HS-5 (cell line): ENCODE measurements around the gene GGT5.
"Not testable (repeated sequence)": the region's sequence is repeated elsewhere in the genome, so short reads cannot be mapped to it uniquely, and the experiment has no call there.

Experiments
- DNase-seq: peaks from one replicate; pipeline ENCODE4 v3.0.0-alpha.2; 2012; ENCODE audit warnings: low read depth

The GGT5 gene

DNA sequence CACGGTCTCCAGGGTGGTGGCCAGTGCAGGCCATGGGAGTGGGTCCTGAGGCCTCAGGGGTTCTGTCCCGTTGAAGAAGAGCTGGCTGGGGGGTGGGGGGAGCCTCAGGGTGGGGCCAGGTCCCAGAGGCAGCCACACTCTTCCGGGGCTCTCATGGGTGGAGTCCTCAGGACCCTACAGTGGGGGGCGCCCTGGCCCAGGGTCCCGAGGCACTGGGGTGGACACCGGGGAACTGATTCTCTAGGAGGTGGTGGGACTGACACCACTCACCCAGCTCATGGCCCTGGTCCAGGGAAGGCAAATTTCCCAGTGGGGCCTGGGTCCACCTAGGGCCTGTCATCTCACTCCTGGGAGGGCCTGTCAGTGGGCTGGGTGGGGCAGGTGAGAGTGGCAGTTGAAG lies 12.8 kb downstream of the GGT5 start:
- DNase-seq, result no peak

DNA sequence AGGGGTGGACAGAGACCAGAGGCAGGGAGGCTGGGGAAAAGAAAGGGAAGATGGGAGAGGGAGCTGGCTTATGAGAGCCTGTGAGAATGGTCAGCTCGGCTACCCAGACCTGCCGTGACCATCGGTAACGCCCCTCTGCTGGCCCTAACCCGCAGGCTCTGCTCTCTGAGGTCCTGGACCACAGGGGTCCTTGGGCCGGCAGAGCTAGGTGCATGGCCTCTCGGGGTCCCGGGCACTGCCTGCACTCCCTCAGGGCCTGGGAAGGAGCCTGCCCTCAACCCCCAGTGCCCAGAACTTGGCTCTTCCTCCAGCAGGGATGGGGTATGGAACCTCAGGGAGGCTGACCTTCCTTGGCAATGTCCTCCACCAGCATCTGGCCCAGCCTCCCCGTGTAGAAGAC lies 13.2 kb downstream of the GGT5 start:
- no peak for DNase-seq

- no peak for DNase-seq
Measured at GRCh38 chr22:24230911-24231656, 13.8 kb downstream of the GGT5 start.

GRCh38 chr22:24225951-24226350 lies 18.9 kb downstream of the GGT5 start:
- DNase-seq, result no peak

- no peak for DNase-seq
Measured at GRCh38 chr22:24225044-24225601, 19.8 kb downstream of the GGT5 start.

DNA sequence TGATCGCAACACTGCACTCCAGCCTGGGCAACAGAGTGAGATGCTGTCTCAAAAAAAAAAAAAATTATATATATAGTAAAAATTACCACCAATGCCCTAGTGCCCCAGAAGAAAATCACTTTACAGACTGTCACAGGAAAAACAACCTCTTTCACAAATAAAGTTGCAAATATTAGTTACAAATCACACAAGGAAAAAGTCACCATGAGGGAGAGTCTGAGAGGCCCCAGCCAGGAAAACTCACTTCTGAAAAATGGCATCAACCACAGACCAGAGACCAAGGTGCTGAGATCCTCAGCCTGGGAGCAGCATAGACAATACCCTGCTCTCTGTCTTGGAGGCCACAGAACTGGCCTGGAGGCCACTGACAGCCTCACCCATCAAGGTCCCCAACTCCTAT lies 20.4 kb downstream of the GGT5 start:
- DNase-seq, result no peak

GRCh38 chr22:24219750-24220149 lies 25.1 kb downstream of the GGT5 start:
- no peak for DNase-seq

DNA sequence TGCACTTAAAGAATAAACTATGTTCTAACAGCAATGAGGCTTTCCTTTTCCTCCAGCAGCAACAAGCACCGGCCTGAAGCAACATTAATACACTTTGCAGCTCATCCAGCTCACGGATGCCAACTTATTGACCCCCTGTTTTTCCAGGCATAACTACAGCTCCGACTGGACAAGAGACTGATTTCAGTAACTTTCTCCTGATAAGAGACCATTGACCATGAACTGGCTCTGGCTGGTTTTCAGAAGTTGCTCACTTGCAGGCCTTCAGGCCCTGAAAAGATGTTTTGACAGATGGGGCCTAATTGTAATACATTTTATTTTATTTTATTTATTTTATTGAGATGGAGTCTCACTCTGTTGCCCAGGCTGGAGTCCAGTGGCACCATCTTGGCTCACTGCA lies 27.5 kb downstream of the GGT5 start:
- no peak for DNase-seq

- DNase-seq, result no peak
Measured at GRCh38 chr22:24216541-24217209, 28.2 kb downstream of the GGT5 start.

GRCh38 chr22:24214467-24215285 lies 30.2 kb downstream of the GGT5 start:
- no peak for DNase-seq

- DNase-seq, result not testable (repeated sequence)
Measured at GRCh38 chr22:24213111-24213510, 31.8 kb downstream of the GGT5 start.

- DNase-seq, result not testable (repeated sequence)
Measured at GRCh38 chr22:24211716-24212115, 33.2 kb downstream of the GGT5 start.

GRCh38 chr22:24210409-24210808 lies 34.5 kb downstream of the GGT5 start:
- not testable (repeated sequence) for DNase-seq

DNA sequence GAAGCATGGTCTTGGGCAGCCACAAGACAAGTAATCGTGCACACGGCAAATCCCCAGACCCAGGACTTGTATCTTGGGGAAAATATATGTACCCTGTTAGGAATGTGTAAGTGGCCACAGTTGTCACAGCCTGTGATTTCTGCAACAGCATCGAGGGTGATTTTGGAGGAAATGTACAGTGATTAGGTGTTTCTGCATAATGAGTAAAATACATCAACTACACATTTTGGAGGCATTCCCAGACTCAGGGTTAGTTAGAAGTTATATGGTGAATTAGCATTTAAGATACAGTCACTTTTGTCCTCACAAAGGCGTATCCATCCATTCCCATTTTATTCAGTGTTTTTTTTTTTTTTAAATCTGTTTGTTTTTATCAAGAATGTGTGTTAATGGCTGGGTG lies 35.2 kb downstream of the GGT5 start:
- no peak for DNase-seq

DNA sequence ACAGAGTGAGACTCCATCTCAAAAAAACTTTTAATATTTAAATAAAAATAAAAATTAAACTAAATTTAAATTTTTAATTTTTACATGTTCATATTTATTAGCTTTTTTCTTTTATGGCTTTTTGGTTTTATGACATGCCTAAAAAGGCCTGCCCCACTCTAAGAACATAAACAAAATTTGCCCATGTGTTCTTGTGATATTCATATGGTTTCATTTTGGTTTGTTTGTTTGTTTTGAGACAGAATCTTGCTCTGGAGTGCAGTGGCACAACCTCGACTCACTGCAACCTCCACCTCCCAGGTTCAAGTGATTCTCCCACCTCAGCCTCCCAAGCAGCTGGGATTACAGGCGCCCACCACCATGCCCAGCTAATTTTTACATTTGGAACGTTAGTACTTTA lies 35.9 kb downstream of the GGT5 start:
- DNase-seq, result no peak

GRCh38 chr22:24208012-24208749 lies 36.7 kb downstream of the GGT5 start:
- peak; percentile 97 for DNase-seq

DNA sequence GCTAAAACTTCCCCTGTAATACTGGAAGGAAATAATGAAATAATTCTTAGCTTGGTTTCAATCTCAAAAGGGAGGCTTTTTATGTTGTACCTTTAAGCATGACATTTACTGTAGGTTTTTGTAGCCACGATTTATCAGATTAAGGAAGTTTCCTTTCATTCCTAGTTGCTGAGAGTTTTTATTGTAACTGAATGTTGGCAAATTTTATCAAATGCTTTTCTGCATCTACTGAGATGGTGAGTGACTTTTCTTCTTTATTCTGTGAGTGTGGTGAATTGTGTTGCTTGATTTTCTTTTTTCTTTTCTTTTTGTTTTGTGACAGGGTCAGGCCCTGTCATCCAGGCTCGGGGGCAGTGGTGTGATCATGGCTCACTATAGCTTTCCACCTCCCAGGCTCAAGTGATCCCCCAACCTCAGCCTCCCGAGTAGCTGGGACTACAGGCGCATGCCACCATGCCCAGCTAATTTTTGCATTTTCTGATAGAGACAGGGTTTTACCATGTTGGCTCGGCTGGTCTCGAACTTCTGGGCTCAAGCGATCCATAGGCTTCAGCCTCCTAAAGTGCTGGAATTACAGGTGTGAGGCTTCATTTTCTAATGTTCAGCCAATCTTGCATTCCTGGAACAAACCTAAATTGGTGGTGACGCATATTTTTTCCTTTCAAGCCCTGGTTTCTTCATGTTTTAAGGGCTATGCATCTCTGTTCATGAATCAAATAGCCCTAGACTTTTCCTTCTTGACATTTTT lies 37.4 kb downstream of the GGT5 start:
- DNase-seq, result no peak

DNA sequence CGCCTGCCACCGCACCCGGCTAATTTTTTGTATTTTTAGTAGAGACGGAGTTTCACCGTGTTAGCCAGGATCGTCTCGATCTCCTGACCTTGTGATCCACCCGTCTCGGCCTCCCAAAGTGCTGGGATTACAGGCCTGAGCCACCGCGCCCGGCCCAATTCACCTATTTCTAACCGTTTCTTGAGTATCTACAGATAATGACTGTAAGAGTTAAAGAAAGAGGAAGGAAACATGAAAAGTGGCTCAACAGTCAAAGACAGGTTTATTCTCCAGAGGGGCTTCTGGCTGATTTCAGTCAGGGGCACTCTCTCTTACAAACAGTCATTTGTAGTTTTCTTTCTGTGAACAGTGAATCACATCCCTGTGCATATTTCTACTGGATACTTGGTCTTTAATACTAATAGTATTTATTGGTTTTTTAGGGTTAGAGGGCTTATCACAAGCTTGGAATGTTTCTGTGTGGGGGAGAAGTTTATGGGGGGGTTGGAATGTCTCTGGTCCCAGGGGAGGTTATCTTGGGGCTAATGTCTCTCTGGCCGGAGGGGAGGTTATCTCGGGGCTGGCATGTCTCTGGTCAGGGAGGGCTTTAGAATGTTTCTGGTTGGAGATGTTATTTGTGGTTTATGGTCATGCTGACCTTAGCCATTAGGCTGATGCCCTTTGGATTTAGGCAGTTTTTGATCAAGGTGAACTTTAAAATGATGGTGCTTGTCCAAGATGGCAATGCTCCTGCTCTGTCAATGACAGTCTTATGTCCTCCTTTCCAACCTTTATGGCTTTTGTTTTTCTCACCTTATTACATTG lies 38.2 kb downstream of the GGT5 start:
- not testable (repeated sequence) for DNase-seq

DNA sequence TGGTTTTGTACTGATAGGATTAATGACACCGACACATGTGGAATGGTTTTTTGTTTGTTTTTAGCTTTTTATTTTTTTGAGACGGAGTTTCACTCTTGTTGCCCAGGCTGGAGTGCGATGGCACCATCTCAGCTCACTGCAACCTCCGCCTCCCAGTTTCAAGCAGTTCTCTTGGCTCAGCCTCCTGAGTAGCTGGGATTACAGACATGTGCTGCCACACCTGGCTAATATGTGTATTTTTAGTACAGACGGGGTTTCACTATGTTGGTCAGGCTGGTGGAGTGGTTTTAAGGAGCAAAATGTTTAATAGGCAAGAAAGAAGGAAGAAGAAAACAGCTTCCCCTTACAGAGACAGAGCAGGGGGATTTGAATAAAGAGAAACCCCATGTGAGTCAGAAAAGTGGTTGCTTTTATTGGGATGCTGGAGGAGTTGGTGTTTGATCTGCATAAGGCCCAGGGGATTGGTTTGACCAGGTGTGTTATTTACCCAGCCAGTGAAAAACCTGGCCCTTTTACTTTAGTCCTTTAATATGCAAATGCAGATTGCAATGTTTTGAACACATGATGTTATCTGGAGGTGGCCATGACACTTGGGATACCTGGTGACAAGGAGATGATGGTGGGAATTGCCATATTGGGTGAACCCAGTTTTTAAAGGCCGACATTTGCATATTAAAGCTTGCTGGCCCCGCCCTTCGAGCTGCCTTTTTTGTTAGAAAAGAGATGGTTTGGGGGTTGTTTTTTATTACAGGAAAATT lies 39.3 kb downstream of the GGT5 start:
- DNase-seq, result no peak

DNA sequence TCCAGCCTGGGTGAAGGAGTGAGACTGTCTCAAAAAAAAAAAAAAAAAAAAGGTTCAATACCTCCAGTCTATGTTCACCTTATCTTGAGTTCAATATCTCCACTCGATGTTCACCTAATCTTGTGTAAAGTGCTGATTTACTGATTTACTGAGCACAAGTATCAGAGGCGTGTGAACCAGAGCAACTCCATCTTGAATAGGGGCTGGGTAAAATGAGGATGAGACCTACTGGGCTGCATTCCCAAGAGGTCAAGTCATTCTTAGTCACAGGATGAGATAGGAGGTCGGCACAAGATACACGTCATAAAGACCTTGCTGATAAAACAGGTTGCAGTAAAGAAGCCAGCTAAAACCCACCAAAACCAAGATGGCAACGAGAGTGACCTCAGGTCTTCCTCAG lies 41.0 kb downstream of the GGT5 start:
- DNase-seq, result not testable (repeated sequence)
